HAP-1 (cell line): ENCODE measurements around the gene AP3D1.
"Not testable (repeated sequence)": the region's sequence is repeated elsewhere in the genome, so short reads cannot be mapped to it uniquely, and the experiment has no call there.

Source experiments
- DNase-seq, 2 experiments: peaks; one replicate each; pipeline ENCODE4 v3.0.0-alpha.2; 2016 to 2020; ENCODE audit warnings: low spot score in 2 of 2
- H3K27me3 ChIP-seq: fragments of 250-450 bp; sonication (Bioruptor Pico); 2 replicates; pipeline ENCODE4 v1.5.1; 2020; ENCODE audit warnings: low read depth, mild to moderate bottlenecking, moderate library complexity
- H3K36me3 ChIP-seq: fragments of 250-450 bp; sonication (Bioruptor Pico); replicated peaks from 2 replicates; pipeline ENCODE4 v1.5.1; 2020; ENCODE audit warnings: mild to moderate bottlenecking
- H3K4me1 ChIP-seq: fragments of 250-450 bp; sonication (Bioruptor Pico); 2 replicates; pipeline ENCODE4 v1.5.1; 2020; ENCODE audit warnings: mild to moderate bottlenecking
- H3K4me3 ChIP-seq: fragments of 250-450 bp; sonication (Bioruptor Pico); 2 replicates; pipeline ENCODE4 v1.5.1; 2020; ENCODE audit warnings: mild to moderate bottlenecking, moderate library complexity
- H3K9me3 ChIP-seq: fragments of 250-450 bp; sonication (Bioruptor Pico); 2 replicates; pipeline ENCODE4 v1.5.1; 2020; ENCODE audit warnings: mild to moderate bottlenecking, moderate library complexity
- in situ Hi-C: fragments of 300-500 bp; cut with MboI; formaldehyde crosslinking; loops from 3 replicates; pipeline ENCODE4 v1.14.3; 2020; ENCODE audit warnings: low sequenced_read_pairs, inconsistent platforms, mixed read lengths

AP3D1 gene

GRCh38 chr19:2096480-2097202 lies 54.7 kb downstream of the AP3D1 start, which contains the start of gene IZUMO4:
IZUMO4 (plus strand) TSS chr19:2096915; CDS start chr19:2096946, 31 bp downstream.
- DNase-seq = peak; percentile 95 to 99
- Histone ChIP-seq H3K4me3 (peak within 1 kb of the TSS; percentile 74), H3K27me3 (no peaks in the 10 kb centered on the region), H3K36me3 (peaks cover 31% of the 10 kb centered on the region), H3K4me1 (peaks cover 12% of the 10 kb centered on the region), H3K9me3 (no peaks in the 10 kb centered on the region)
- in situ Hi-C loops = no loop called here

GRCh38 chr19:2096034-2096479 lies 55.3 kb downstream of the AP3D1 start, which contains the start of gene MOB3A:
MOB3A (minus strand) TSS chr19:2096326; CDS start chr19:2078560, 17,766 bp downstream.
- Histone ChIP-seq H3K9me3 (no peaks in the 10 kb centered on the region), H3K27me3 (no peaks in the 10 kb centered on the region), H3K36me3 (peaks cover 26% of the 10 kb centered on the region), H3K4me3 (peak within 1 kb of the TSS; percentile 74), H3K4me1 (peaks cover 12% of the 10 kb centered on the region)
- DNase-seq = no peak
- in situ Hi-C loops = no loop called here

GRCh38 chr19:2091926-2092525 lies 59.3 kb downstream of the AP3D1 start:
- DNase-seq, H3K9me3 ChIP-seq, H3K36me3 ChIP-seq, H3K27me3 ChIP-seq, in situ Hi-C loops, H3K4me3 ChIP-seq: not testable (repeated sequence)
- peaks cover 10% of the 10 kb centered on the region for H3K4me1 ChIP-seq

- H3K4me1 ChIP-seq = peaks cover 5% of the 10 kb centered on the region
- no peaks in the 10 kb centered on the region for H3K9me3 ChIP-seq
- no peaks in the 10 kb centered on the region for H3K27me3 ChIP-seq
- no peak for DNase-seq
- no peak overlapping the region for H3K4me3 ChIP-seq
- in situ Hi-C loops = no loop called here
- peaks cover 5% of the 10 kb centered on the region; the same call in 1 of the 2 replicates for H3K36me3 ChIP-seq
These were observed 61.7 kb downstream of the AP3D1 start for GRCh38 chr19:2089727-2090053.

GRCh38 chr19:2089001-2089711 lies 62.2 kb downstream of the AP3D1 start:
- no peak for DNase-seq
- no peaks in the 10 kb centered on the region for H3K4me1 ChIP-seq
- in situ Hi-C loops = no loop called here
- H3K4me3 ChIP-seq = no peak overlapping the region
- no peaks in the 10 kb centered on the region for H3K9me3 ChIP-seq
- peaks cover 4% of the 10 kb centered on the region; the same call in 1 of the 2 replicates for H3K36me3 ChIP-seq
- H3K27me3 ChIP-seq = no peaks in the 10 kb centered on the region

- Histone ChIP-seq H3K4me3 (no peak overlapping the region), H3K27me3 (no peaks in the 10 kb centered on the region), H3K4me1 (no peaks in the 10 kb centered on the region), H3K36me3 (no peaks in the 10 kb centered on the region; the same call in 1 of the 2 replicates), H3K9me3 (no peaks in the 10 kb centered on the region)
- DNase-seq = no peak
- in situ Hi-C loops = no loop called here
These were observed 63.7 kb downstream of the AP3D1 start for GRCh38 chr19:2087621-2088100.

GRCh38 chr19:2086695-2087620 lies 64.4 kb downstream of the AP3D1 start:
- H3K9me3 ChIP-seq, H3K4me3 ChIP-seq, in situ Hi-C loops, H3K4me1 ChIP-seq, DNase-seq, H3K27me3 ChIP-seq, H3K36me3 ChIP-seq: not testable (repeated sequence)

- no peak overlapping the region for H3K4me3 ChIP-seq
- no peaks in the 10 kb centered on the region; the same call in 1 of the 2 replicates for H3K36me3 ChIP-seq
- DNase-seq = no peak
- H3K27me3 ChIP-seq = no peaks in the 10 kb centered on the region
- in situ Hi-C loops = no loop called here
- no peaks in the 10 kb centered on the region for H3K4me1 ChIP-seq
- H3K9me3 ChIP-seq = no peaks in the 10 kb centered on the region
These were observed 66.2 kb downstream of the AP3D1 start for GRCh38 chr19:2084993-2085720.

- H3K27me3 ChIP-seq = no peaks in the 10 kb centered on the region
- H3K4me3 ChIP-seq = no peak overlapping the region
- H3K36me3 ChIP-seq = no peaks in the 10 kb centered on the region; the same call in 1 of the 2 replicates
- H3K4me1 ChIP-seq = no peaks in the 10 kb centered on the region
- in situ Hi-C loops = no loop called here
- no peaks in the 10 kb centered on the region for H3K9me3 ChIP-seq
- no peak for DNase-seq
These were observed 68.1 kb downstream of the AP3D1 start for GRCh38 chr19:2083174-2083854.

GRCh38 chr19:2081873-2082810 lies 69.2 kb downstream of the AP3D1 start:
- no peaks in the 10 kb centered on the region for H3K27me3 ChIP-seq
- in situ Hi-C loops = no loop called here
- no peaks in the 10 kb centered on the region for H3K9me3 ChIP-seq
- no peak overlapping the region for H3K4me3 ChIP-seq
- DNase-seq = no peak
- H3K36me3 ChIP-seq = peaks cover 5% of the 10 kb centered on the region; the same call in 1 of the 2 replicates
- H3K4me1 ChIP-seq = no peaks in the 10 kb centered on the region

GRCh38 chr19:2080336-2080988 lies 70.9 kb downstream of the AP3D1 start:
- in situ Hi-C loops = no loop called here
- Histone ChIP-seq H3K36me3 (peaks cover 14% of the 10 kb centered on the region), H3K27me3 (no peaks in the 10 kb centered on the region), H3K4me1 (no peaks in the 10 kb centered on the region), H3K4me3 (no peak overlapping the region), H3K9me3 (no peaks in the 10 kb centered on the region)
- no peak for DNase-seq
